Natural killer cell (primary cell): Measurements from ENCODE around the gene TGFBR2. TPM values are rescaled to one million over a fixed set of nuclear protein-coding genes. Genes with fewer than 3 reads are reported as not detected.

Experiments
- ATAC-seq, 3 donors: fragments of 150-1000 bp in 2 of 3; fragments of 200-7000 bp in 1 of 3; cut with Tn5 transposase; 1 replicate in 1 of 3; 2 replicates in 2 of 3; pipeline ENCODE4 v1.10.0; 2021; ENCODE audit warnings: mild to moderate bottlenecking in 2 of 3, moderate library complexity in 2 of 3
- DNase-seq, 2 donors: peaks; one replicate each; pipeline versions ENCODE4 v3.0.0 to v3.0.0-alpha.2; 2013 to 2021; ENCODE audit warnings: mixed read lengths in 1 of 2
- H3K27ac ChIP-seq: one replicate; pipeline ENCODE4 v1.5.1; 2013; ENCODE audit warnings: mild to moderate bottlenecking, low read length
- H3K27me3 ChIP-seq: one replicate; pipeline ENCODE4 v1.6.1; 2013; ENCODE audit warnings: low read length; ENCODE audit not compliant: control insufficient read depth, insufficient read depth
- H3K36me3 ChIP-seq: one replicate; pipeline ENCODE4 v1.6.1; 2013; ENCODE audit warnings: low read length; ENCODE audit not compliant: control insufficient read depth, insufficient read depth
- H3K4me1 ChIP-seq: one replicate; pipeline ENCODE4 v1.6.1; 2013; ENCODE audit warnings: low read length; ENCODE audit not compliant: control insufficient read depth, insufficient read depth
- H3K4me3 ChIP-seq: one replicate; pipeline ENCODE4 v1.5.1; 2013; ENCODE audit warnings: low read length
- H3K9me3 ChIP-seq: one replicate; pipeline ENCODE4 v1.6.1; 2013; ENCODE audit warnings: low read length; ENCODE audit not compliant: control insufficient read depth, insufficient read depth
- H3K27ac Mint-ChIP-seq, 2 donors: one replicate each; pipeline ENCODE4 v1.8.0; 2022; ENCODE audit warnings: mild to moderate bottlenecking in 2 of 2, mixed read lengths in 2 of 2, moderate library complexity in 1 of 2
- H3K27me3 Mint-ChIP-seq, 2 donors: one replicate each; pipeline ENCODE4 v1.8.0; 2022; ENCODE audit warnings: low read depth in 2 of 2, mixed read lengths in 2 of 2
- H3K36me3 Mint-ChIP-seq: one replicate; pipeline ENCODE4 v1.8.0; 2022; ENCODE audit warnings: mixed read lengths
- H3K4me1 Mint-ChIP-seq, 2 donors: one replicate each; pipeline ENCODE4 v1.8.0; 2022; ENCODE audit warnings: mixed read lengths in 2 of 2
- H3K4me3 Mint-ChIP-seq: one replicate; pipeline ENCODE4 v1.8.0; 2022; ENCODE audit warnings: mild to moderate bottlenecking, moderate library complexity, mixed read lengths
- H3K9me3 Mint-ChIP-seq, 2 donors: one replicate each; pipeline ENCODE4 v1.8.0; 2022; ENCODE audit warnings: mixed read lengths in 2 of 2
- WGBS: methylation state at CpG from one replicate; pipeline ENCODE4 v1.1.7; 2013; ENCODE audit warnings: missing lambda C conversion rate; ENCODE audit not compliant: insufficient coverage; 5-methylcytosine and 5-hydroxymethylcytosine counted together
- intact Hi-C: fragments of 100-400 bp; cut with micrococcal nuclease; formaldehyde crosslinking; loops from one replicate; pipeline ENCODE4 v1.14.2; 2022
- total RNA-seq, 4 donors: library from RNA; stranded (reverse); fragments of 120-200 nt in 1 of 4; gene quantifications; one replicate each; pipeline versions ENCODE4 v1.2.3 to v1.2.4, GENCODE V29; 2013 to 2022
- TF ChIP-seq, protein P1 (sequence below): fragments of 200-600 bp; IDR thresholded peaks from one replicate; pipeline ENCODE4 v1.8.0; 2022; ENCODE audit warnings: antibody characterized with exemption

TGFBR2 gene
- total RNA-seq, 3 donors from 2014 or later (not counting 1 experiment from before 2014, with no cell fraction given) = 70.4 to 113 (median 99.3) TPM

DNA sequence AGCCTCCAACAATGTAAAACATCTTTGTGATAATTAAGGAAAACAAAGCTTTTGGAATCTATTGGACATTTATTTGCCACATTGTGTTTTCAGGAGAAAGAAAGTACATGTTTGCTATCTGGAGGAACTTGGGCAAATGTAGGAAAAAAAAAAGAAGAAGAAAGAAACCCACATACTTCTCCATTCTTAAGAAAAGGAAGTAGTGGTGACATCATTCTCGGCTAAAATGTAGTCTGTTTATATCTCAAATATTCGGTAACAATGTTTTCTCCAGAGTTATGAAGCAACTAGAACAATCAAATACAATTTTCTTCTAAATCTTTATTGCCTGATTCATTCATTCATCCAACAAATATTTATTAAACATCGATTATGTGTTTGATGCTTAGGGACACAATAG, 2.3 kb upstream of the TGFBR2 start:
- H3K36me3 Mint-ChIP-seq = no peaks in the 10 kb centered on the region
- no peak for ATAC-seq
- Histone ChIP-seq H3K27ac (peak overlapping the region; percentile 81), H3K4me1 (peaks cover 24% of the 10 kb centered on the region), H3K9me3 (no peaks in the 10 kb centered on the region), H3K27me3 (no peaks in the 10 kb centered on the region), H3K4me3 (no peak overlapping the region), H3K36me3 (no peaks in the 10 kb centered on the region)
- peak in 1 of 2 donors; percentile 54 for DNase-seq
- TF ChIP-seq, protein P1, sequence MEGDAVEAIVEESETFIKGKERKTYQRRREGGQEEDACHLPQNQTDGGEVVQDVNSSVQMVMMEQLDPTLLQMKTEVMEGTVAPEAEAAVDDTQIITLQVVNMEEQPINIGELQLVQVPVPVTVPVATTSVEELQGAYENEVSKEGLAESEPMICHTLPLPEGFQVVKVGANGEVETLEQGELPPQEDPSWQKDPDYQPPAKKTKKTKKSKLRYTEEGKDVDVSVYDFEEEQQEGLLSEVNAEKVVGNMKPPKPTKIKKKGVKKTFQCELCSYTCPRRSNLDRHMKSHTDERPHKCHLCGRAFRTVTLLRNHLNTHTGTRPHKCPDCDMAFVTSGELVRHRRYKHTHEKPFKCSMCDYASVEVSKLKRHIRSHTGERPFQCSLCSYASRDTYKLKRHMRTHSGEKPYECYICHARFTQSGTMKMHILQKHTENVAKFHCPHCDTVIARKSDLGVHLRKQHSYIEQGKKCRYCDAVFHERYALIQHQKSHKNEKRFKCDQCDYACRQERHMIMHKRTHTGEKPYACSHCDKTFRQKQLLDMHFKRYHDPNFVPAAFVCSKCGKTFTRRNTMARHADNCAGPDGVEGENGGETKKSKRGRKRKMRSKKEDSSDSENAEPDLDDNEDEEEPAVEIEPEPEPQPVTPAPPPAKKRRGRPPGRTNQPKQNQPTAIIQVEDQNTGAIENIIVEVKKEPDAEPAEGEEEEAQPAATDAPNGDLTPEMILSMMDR = no peak
- no CpG with 5 or more reads among the region's 3 CpGs for WGBS
- H3K4me1 Mint-ChIP-seq = peaks cover 38 to 42% of the 10 kb centered on the region in 2 donors
- intact Hi-C loops = no loop called here
- no peaks in the 10 kb centered on the region for H3K27me3 Mint-ChIP-seq
- peak overlapping the region; percentile 97 for H3K4me3 Mint-ChIP-seq
- peak overlapping the region; percentile 91 to 92 for H3K27ac Mint-ChIP-seq
- no peaks in the 10 kb centered on the region for H3K9me3 Mint-ChIP-seq

DNA sequence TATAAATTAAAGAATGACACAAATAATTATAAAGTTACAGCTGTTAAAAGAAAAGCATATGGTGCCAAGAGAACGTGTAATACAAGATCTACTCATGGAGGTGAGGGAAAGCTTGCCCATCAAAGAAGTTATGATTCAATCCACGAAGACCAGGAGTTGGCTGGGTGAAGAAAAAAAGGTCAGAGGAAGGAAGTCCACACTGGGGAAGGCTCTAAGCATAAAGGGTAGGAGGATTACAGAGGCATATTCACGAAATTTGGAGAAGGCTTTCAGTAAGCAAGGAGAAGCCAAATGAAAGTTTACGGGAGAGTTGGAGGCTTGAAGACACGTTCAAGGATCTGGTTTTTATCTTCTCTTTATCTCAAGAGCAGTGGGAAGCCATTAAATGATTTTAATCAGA, 1.8 kb upstream of the TGFBR2 start:
- Histone ChIP-seq H3K36me3 (no peaks in the 10 kb centered on the region), H3K27ac (peak overlapping the region; percentile 81), H3K27me3 (no peaks in the 10 kb centered on the region), H3K4me1 (peaks cover 24% of the 10 kb centered on the region), H3K4me3 (no peak overlapping the region), H3K9me3 (no peaks in the 10 kb centered on the region)
- no peak for ATAC-seq
- peak in 1 of 2 donors; percentile 32 for DNase-seq
- no peaks in the 10 kb centered on the region for H3K36me3 Mint-ChIP-seq
- peaks cover 40 to 42% of the 10 kb centered on the region in 2 donors for H3K4me1 Mint-ChIP-seq
- no peaks in the 10 kb centered on the region for H3K9me3 Mint-ChIP-seq
- TF ChIP-seq, protein P1 = no peak
- H3K4me3 Mint-ChIP-seq = peak overlapping the region; percentile 97
- 44% methylated on average over 5 of the region's 5 CpGs for WGBS
- no peaks in the 10 kb centered on the region for H3K27me3 Mint-ChIP-seq
- intact Hi-C loops = no loop called here
- peak overlapping the region; percentile 91 to 92 for H3K27ac Mint-ChIP-seq

DNA sequence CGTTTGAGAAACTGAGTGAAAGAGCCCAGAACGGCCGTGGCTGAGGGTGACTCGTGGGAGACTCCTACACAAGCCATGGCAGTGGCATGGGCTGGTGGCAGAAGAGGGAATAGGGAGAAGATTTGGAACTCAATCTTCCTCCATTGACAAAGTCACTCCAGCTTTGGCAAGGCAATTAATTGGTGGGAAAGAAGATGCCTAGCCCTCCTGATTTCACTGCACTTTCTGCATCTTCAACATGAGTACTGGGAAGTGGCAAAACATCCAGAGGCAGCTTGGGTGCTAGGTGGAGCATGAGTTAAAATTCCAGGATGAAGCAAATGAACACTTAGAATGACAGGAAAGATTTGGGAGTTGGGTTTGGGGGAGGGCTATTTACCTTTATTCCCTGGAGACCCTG, 1.4 kb upstream of the TGFBR2 start:
- Histone ChIP-seq H3K4me3 (no peak overlapping the region), H3K9me3 (no peaks in the 10 kb centered on the region), H3K27me3 (no peaks in the 10 kb centered on the region), H3K36me3 (no peaks in the 10 kb centered on the region), H3K4me1 (peaks cover 24% of the 10 kb centered on the region), H3K27ac (peak overlapping the region; percentile 81)
- Mint-ChIP-seq H3K4me1 (peaks cover 45 to 46% of the 10 kb centered on the region in 2 donors), H3K36me3 (no peaks in the 10 kb centered on the region), H3K27ac (peak overlapping the region; percentile 91 to 92), H3K4me3 (peak overlapping the region; percentile 97), H3K9me3 (no peaks in the 10 kb centered on the region), H3K27me3 (no peaks in the 10 kb centered on the region)
- no peak for ATAC-seq
- intact Hi-C loops = no loop called here
- WGBS = 67% methylated on average over 4 of the region's 4 CpGs
- TF ChIP-seq, protein P1 = no peak
- no peak for DNase-seq

DNA sequence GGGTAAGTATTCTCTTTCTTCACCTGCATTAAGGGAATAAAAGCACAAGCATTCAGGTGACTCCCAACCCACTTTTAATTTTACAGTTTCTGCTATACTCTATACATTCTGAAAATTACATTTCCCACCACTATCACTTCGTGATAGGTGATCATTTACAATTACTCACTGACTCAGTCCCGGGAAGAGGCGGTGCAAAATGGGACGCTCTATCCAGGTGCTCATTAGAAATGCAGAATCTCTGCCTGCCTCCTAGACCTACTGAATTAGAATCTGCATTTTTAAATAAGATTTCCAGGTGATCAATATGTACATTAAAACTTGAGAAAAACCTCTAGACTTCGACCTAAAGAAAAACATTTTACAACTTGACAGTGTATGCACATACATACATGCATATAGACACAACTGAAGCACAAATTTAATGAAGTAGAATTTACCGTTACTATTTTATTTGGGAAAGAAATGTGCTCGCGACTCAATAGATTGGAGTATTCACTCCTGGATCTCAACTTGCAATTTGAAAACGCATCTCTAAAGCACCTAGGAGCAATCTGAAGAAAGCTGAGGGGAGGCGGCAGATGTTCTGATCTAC, 598 bp upstream of the TGFBR2 start:
- intact Hi-C loops = no loop called here
- WGBS = 51% methylated on average over 9 of the region's 10 CpGs
- no peaks in the 10 kb centered on the region for H3K36me3 Mint-ChIP-seq
- ATAC-seq (no peak), DNase-seq (peak in 1 of 2 donors; percentile 22)
- H3K27ac Mint-ChIP-seq = peak overlapping the region; percentile 91 to 92
- H3K4me3 Mint-ChIP-seq = peak overlapping the region; percentile 97
- TF ChIP-seq, protein P1 = no peak
- H3K9me3 Mint-ChIP-seq = no peaks in the 10 kb centered on the region
- Histone ChIP-seq H3K4me3 (peak overlapping the region; percentile 63), H3K9me3 (no peaks in the 10 kb centered on the region), H3K36me3 (no peaks in the 10 kb centered on the region), H3K27me3 (no peaks in the 10 kb centered on the region), H3K4me1 (peaks cover 31% of the 10 kb centered on the region), H3K27ac (peak overlapping the region; percentile 96)
- peaks cover 53 to 54% of the 10 kb centered on the region in 2 donors for H3K4me1 Mint-ChIP-seq
- H3K27me3 Mint-ChIP-seq = no peaks in the 10 kb centered on the region
